HCEC 1CT (cell line): ENCODE measurements around the gene WNT6.

ENCODE experiments used
- DNase-seq: peaks from one replicate; pipeline ENCODE4 v3.0.0-alpha.2; 2017

Gene WNT6

DNA sequence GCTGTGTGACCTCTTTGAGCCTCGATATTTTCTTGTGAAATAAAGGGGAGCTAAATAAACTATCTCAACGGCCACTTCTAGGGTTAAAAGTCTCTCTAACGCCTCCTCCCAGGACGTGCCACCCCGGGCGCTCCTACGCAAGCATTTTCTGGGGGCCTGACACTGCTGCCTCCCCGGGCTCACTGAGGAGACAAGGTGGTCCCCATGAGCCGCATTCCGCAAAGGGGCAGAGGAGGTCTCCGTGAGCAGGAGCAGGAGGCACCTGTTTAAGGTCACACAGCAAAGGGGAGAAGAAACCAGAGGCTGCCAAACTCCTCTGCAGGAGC lies 20.1 kb downstream of the WNT6 start:
- DNase-seq, result no peak

DNA sequence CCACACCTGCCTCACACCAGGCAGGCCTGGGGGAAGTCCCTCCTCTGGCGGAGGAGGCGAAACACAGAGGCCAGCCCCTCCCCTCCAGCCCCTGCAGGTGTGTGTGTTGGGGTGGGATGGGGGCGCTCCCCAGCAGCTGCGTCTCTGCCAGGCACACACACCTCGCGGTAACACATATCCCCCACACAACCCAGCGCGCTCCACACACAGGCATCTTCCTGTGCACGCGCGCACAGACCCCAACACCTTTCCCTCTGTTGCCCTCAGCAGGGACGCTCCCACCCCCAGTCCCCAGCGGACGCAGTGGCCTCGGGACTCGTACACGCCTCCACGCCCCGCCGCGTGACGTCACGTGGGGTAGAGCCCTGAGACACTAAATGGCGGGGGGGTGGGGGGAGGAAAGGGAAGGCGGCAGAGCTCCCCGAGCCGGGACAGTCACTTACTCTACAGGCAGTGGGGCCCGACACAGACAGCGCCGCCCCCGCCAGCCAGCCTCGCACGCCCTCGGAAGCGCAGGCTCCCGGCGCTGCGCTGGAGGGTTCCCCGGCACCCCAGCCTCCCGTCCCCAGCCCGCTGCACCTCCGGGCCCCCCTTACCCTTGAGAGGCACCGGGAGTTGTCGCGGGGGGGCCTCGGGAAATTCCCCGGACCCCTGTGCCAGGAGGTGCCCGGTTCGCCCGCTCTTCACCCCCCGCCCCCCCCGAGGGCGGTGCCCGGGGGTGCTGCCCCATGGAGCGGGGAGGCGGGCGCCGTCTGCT lies 20.7 kb downstream of the WNT6 start, which contains the start of gene WNT10A:
Gene WNT10A, plus strand, starts transcription at position 751 of the 757 bp plus-strand sequence. CDS start 144 bp downstream, outside the sequence.
- no peak for DNase-seq

DNA sequence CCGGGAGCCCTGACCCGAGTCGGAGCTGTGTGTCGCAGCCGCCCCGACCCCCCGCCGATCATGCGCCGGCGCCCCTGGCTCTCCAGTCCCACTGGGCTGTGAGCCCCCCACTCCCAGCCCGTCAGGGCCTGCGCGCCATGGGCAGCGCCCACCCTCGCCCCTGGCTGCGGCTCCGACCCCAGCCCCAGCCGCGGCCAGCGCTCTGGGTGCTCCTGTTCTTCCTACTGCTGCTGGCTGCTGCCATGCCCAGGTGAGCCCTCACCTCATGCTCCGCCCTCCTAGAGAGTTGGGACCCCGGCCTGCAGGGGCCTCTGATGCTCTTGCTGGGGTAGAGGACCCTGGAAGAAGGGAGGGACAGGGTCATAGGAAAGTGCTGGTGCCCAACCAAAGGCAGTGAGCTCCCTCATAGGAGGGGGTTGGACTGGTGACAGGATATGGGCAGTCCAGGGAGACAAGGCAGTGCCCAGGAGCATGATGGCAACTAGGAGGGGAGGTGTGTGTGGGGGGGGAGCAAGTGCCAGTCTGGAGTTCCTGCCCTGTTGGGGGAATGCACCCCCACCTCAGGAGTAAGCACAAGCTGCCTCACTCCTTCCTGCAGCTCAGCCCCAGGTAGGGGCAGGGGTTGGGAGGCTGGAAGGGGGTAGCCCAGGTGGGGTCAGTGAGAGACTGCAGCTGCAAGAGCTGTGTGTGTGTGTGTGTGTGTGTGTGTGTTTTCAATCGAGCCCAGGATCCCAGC lies 21.4 kb downstream of the WNT6 start:
- DNase-seq, result no peak

DNA sequence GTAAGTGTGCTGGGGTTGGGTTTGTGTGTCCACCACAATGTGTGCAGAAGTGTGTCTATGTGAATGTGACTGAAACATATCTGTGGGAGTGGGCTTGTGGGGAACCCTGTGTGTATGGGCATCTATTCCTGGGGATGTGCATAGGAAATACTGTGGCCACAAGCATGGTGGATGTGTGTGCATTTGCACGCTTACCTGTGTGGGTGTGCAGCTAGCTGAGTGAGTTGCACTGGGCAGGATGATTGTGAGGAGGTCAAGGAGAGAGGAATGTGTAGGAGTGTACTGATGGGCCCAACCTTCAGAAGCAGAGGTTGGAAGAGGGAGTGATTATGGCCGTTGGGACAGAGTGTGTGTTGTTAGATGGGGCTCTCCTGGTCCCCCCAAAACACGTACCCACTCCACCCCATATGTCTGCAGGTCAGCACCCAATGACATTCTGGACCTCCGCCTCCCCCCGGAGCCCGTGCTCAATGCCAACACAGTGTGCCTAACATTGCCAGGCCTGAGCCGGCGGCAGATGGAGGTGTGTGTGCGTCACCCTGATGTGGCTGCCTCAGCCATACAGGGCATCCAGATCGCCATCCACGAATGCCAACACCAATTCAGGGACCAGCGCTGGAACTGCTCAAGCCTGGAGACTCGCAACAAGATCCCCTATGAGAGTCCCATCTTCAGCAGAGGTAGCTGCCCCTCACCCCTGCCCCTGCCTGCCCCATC lies 22.3 kb downstream of the WNT6 start:
- DNase-seq, result no peak

DNA sequence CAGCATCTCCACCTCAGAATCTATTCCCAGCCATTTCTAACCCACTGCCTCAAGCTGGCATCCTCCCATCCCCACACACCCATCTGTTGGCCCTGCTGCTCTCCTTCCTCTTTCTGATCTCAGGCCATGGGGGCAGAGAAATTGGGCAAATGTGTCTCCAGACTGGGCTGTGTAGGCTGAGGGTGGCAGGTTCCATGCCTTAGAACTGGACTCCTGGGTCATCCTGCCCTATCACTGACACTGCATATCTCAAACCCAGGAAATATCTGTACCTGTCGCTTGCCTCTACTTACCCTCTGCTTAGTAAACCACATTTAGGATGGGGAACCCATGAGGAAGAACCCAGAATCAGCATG lies 22.8 kb downstream of the WNT6 start:
- DNase-seq, result no peak

DNA sequence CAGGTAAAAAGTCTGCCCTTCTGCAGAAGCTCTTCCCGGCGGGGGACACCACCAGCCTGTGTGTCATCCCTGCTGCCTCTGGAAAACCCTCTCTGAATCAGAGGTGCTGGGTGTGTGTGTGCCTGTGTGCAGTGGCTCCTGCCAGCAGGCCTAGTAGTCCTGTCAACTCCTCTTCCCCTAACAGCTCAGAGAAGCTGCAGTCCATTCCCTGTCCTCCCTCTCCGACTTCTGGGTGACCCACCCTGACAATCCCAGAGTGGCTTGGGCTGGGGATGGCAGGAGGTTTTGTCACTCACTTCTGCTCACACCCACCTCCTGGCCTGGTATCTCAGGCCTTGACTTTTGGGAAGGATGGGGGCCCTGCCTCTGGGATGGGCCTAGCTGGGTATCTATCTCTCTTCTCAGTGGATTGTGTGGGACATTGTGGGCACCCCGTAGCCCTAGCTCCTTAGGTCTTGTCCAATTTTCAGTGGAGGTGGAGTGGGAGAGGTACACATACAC lies 23.3 kb downstream of the WNT6 start:
- no peak for DNase-seq

DNA sequence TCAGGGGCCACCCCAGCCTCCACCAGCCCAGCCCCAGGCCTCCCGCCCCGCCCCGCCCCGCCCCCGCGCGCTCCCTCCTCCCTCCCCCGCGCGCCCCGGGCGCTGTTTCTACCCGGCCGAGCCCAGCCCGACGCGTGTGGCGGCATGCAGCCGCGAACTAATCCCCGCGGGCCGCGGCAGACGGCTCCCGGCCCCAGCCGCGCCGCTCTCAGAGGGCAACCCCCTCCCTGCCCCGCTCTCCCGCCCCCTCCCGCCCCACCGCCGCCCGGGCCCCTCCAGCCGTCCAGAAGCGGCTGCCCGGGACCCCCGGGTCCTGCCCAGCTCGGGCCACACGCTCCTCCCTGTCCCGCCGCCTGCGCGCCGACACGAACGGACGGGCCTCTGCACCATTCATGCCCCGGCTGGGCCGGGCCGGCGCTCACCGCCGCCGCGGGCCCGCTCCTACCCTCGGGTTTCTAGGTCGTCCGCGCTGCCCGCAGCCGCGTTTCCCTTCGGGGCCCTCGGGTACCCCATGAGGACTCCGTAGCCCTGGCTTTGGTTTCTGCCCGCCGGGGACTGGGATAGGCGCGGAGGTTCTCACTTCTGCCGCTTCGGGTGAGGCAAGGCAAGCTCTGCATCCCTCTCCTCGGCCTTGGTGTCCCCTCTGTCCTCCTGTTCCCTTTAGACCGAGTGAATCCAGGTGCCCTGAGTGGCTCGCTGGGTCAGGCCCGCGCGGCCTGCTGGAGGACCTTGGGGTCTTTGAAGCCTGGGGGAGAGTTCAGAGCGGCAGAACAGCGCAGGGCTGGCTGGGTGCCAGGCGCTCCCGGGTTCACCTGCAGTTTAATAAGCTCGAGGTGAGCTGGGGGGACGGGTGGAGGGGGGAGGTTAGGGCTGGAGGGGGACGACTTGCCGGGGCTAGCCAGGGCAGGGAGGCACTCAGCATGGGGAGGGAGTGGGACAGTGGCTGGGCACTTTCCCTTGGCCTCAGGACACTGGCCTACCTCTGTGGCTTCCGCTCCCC lies 24.2 kb downstream of the WNT6 start:
- DNase-seq, result no peak

DNA sequence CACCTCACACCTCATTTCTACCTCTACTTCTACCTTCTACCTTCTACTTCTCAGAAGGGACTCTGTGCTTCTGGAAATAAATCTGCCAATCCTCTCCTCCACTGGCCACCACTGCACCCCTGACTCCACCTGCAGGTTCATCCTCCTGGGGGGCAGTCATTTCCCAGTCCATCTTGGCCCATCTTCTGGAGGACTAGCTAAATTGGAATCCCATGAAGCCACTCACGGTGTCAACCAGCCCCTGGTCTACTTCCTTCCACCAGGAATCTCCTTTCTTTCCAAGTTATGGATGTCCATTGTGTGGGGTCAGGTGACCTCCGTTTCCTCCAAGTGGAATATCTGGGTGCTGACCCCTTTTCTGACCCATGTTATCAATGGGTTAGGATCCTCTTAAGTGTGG lies 24.9 kb downstream of the WNT6 start:
- DNase-seq, result no peak

DNA sequence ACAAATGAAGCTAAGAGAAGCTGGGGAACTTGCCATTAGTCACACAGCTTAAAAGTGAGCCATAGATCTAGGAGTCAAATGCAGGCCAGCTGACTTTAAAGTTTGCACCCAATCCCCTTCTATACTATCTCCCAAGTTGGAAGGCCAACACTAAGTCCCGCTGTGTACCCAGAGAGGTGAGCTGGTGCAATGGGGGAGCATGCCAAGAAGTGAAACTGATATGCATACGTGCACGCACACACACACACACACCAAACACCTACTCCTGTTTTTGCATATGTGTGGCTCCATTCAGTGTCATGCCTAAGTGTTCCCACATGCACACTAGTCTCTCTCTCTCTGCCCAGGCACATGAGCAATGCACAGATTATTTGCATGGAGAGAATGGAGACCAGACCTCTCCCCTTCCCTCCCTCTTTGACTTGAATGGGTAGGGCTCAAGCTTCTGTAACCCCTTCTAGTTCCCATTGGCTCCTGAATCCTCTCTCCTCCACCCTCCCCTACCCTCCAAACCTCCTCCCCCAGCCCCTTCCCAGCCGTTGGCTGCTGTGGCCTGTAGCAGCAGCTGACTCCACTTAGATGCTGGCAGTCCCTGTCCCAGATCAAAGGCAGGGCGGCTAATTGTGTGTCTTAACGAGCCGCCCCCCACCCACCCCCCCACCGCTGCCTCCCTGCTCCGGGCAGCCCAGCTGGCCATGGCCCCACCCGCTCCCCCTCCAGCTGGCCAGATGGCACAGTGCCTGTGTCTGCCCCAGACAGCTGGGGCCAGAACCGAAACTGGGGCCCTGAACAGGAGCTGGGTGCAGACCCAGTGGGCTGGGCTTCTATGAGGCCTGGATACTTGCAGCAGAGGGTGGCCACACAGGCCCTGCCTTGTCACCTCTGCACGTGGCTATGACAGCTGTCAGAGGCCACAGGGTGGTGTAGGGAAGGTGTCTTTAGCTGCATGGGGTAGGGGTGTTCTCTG lies 26.7 kb downstream of the WNT6 start:
- no peak for DNase-seq

DNA sequence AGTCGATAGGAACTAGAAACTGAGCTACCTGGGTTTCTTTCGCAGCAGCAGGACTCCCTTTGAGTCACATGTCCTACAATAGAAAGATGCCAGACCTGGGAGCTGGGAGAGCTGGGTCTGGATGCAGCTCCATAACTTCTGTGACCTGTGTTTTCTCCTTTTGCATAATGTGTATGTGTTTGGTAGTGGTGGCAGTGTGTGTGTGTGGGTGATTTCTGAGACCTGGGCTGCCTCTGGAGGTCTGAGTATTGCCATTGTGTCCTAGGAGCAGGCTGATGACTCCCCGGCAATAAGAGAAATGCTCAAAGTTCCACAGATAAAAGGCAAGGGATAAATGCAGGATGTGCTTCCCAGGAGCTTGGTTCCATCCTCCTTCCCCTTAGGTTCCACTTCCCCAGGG lies 27.5 kb downstream of the WNT6 start:
- DNase-seq, result no peak

DNA sequence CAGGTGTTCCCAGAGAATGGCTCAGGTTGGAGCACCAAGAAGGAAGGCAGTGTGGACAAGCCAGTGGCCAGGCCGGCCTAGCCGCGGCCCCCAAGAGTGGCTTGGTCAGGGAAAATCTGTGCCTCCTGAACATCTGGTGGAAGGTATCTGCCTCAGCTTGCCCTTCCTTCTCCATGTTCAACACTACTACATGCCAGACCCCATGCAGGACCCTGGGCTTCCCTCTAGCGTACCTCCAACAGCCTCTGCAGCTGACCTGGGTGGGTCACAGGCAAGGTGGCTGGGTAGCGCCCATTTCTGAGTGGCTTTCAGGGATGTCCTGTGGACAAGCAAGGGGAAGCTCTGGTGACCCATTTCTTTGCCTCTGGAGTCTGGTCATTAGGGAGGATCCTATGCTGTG lies 28.7 kb downstream of the WNT6 start:
- no peak for DNase-seq

DNA sequence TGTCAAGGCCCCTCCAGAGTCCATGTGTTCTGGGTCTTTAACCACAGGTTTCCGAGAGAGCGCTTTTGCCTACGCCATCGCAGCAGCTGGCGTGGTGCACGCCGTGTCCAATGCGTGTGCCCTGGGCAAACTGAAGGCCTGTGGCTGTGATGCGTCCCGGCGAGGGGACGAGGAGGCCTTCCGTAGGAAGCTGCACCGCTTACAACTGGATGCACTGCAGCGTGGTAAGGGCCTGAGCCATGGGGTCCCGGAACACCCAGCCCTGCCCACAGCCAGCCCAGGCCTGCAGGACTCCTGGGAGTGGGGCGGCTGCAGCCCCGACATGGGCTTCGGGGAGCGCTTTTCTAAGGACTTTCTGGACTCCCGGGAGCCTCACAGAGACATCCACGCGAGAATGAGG lies 30.3 kb downstream of the WNT6 start:
- no peak for DNase-seq

DNA sequence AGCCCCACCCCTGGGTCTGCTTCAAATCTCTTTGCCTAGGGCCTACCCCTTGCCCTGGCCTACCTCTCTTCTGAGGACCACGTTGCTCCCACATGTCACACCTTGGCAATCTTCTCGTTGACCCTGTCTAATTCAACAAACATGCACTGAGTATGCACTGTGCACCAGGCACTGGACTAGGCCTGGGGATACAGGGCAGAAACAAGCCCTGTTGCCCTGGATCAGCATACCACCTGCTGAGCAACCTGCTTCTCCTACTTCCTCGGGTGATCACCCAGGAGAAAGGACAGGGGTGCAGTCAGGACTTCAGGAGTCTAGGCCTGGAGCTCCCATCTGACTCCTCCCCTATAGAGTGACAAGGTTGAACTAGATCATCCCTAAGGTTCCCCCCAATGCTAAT lies 30.8 kb downstream of the WNT6 start:
- DNase-seq, result no peak

DNA sequence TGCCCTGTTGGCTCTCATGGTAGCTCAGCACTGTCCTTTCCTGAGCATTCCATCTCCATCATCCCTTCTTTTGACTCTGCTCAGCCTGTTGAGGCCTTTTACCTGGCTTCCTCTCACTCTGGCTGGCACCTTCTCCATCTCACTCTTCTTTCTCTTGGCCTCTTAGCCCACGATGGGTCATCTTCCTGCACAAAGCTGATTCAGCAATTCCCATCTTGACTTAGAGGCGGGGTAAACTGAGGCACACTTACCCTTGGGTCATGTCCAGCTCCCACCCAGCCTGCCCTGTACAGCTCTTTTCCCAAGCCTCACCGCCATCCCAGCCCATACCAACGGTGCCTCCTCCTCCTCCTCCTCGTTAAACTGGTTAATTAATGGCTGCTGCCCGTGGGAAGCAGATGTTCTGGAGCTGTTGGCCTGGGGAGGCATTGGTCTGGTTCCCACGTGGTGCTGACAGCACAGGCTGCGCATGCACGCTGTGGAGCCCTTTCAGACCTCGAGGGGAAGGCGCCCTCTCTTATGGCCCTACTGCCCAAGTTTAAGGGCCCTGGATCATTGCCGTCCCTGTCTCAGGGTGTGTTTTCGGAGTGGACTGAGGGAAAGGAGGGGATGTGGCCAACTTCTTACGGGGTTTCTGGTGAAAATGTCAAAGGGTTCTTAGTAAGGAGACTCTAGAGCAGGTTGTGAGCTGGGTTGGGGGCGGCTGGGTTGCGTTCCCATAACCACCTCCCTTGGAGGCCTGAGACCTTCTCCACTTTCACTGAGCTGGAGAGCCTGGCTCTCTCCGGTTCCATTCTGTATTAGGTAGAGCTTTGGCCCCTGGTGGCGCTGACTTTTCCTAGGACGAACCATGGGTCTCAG lies 31.9 kb downstream of the WNT6 start:
- DNase-seq, result no peak

DNA sequence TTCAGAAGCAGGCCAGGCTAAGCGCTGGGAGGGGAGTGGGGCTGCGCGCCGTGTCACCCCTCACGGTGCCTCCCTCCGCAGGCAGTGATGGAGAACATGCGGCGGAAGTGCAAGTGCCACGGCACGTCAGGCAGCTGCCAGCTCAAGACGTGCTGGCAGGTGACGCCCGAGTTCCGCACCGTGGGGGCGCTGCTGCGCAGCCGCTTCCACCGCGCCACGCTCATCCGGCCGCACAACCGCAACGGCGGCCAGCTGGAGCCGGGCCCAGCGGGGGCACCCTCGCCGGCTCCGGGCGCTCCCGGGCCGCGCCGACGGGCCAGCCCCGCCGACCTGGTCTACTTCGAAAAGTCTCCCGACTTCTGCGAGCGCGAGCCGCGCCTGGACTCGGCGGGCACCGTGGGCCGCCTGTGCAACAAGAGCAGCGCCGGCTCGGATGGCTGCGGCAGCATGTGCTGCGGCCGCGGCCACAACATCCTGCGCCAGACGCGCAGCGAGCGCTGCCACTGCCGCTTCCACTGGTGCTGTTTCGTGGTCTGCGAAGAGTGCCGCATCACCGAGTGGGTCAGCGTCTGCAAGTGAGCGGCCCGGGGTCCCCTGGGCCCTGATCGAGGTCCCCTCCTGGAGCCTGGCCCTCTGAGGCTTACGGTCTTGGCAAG lies 33.2 kb downstream of the WNT6 start:
- DNase-seq, result peak; percentile 55

DNA sequence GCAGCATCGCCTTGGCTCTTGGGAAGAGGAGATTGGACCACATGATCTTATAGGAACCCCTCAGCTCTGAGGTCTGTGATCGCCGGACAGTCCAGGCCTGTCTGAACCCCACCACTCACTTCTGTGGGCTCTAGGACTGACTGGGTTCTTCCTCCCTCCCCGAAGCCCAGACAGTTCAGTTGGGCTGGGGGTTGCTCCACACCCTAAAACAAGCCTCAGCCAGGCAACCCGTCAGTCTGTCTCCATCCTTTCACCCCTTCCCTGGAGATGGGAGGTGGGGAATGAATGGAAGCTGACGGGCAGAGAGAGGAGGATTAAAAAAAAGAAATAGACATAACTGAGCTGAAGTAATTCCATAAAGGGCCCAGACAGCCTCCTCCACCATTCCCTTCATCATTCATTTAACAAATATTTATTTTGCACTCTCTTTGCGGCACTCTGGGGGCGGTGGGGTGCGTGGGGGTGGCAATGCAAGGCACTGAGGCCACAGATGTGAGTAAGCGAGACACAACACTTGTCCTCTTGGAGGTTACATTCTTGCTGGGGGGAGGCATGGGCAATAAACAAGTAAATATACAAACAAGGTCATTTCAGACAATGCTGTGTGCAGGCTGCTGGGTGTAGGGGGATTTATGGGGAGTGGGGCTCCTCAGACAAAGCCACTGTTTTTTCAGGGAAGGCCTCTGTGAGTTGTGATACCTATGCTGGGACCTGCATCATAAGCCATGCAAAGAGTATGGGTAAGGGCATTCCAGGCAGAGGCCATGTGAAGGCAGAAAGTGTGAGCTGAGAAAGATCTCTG lies 33.9 kb downstream of the WNT6 start:
- no peak for DNase-seq

DNA sequence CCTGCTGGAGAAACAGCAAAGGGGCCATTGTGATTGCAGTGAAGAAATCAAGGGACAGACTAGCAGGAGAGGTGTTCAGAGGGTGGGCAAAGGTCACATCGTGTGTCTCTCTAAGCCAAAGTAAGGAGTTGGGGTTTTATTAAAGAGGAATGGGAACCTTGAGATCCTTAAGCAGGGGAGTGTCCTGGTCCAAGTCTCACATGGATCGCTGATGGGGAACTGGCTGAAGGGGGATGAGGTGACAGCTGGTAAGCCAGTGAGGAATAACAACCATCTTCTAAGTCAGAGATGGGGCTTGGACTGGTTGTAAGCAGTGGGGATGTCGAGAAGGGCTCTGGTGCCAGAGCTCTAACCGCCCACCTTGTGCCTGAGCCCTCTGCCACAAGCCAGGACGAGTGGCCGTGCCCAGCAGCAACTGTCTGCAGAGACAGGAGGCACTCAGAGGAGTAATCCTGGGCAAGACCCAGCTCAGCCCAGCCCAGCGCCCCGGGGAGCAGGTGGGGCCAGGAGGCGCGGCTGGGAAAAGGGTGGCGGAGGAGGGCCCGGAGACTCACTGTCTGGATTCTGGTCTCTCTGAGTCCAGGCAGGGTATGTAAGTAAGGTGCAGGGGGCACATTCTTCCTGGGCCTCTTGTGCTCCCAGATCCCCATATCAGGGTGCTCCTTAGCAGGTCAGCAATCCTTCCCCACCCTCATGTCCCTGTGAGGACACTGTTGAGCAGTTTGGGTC lies 34.7 kb downstream of the WNT6 start:
- no peak for DNase-seq

DNA sequence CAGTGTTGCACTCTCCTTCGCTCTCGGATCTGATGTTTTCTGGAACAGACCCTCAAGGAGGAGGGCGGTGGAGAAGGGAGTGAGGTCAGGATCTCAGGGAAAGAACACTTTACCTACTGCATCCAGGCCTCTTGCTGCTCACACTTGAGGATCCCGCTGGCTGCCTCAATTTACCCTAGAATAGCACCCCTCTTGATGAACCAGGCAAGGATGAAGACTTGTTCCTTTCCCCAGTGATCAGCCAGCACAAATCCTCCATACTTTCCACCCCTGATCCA lies 35.2 kb downstream of the WNT6 start:
- no peak for DNase-seq

DNA sequence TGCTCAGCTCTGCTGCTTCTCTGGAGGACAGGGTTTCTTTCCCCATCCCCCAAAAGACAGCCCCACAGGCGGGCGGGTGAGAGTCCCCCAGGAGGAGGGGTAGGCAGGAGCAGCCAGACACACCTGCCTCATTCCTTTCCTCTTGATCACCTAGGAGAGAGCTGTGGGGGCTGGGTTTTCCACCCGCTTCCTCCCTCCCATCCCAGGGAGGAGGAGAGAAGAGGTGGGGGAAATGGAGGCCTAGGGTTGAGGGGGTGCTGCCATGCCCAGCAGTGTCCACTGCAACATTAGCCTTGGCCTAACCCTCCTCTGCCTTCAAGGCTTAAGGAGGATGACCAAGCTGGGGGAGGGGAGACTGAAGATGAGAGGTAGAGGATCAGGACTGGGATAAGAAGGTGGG lies 35.7 kb downstream of the WNT6 start:
- no peak for DNase-seq
